ENCODE results near the gene HABP4. TPM values are rescaled to one million over a fixed set of nuclear protein-coding genes. Genes with fewer than 3 reads are reported as not detected.

The HABP4 gene
- total and polyA plus RNA-seq, 2 of the 4 experiments (the other 2 are of a cell fraction) = 5.2 to 10.6 TPM

GRCh38 chr9:96447406-96447805, 2.6 kb upstream of the HABP4 start:
- in situ Hi-C loops (cut with MboI; ENCODE audit: low sequenced_read_pairs) = no loop called here

More at GRCh38 chr9:96447406-96447805, 2.6 kb upstream of the HABP4 start:
- intact Hi-C loops (cut with micrococcal nuclease) = no loop called here
- Histone ChIP-seq H4K8ac (ENCODE audit: low read depth in 2 of 2, low read length in 2 of 2) (no peak overlapping the region), H4K5ac (ENCODE audit: low read depth, low read length) (no peak overlapping the region), H3K79me1 (ENCODE audit: low read depth in 1 of 2, low read length in 2 of 2) (peaks cover 5 to 17% of the 10 kb centered on the region in 2 experiments; a peak in 3 of 4 replicates), H3K36me3 (ENCODE audit: control insufficient read depth, insufficient read depth, low read length) (no peaks in the 10 kb centered on the region), H2AK9ac (replicated peaks; ENCODE audit: low read depth, low read length, poor library complexity) (no peak overlapping the region), H3K4me1 (ENCODE audit: control insufficient read depth, insufficient read depth, low read length) (peaks cover 5% of the 10 kb centered on the region; the same call in 1 of the 2 replicates), H3K4me3 (ENCODE audit: insufficient read depth, low read depth, low read length) (no peak overlapping the region), H4K91ac (ENCODE audit: insufficient read depth, low read depth, low read length) (no peak overlapping the region), H2AK5ac (ENCODE audit: low read depth, low read length) (no peak overlapping the region), H2BK120ac (ENCODE audit: low read depth, low read length) (no peak overlapping the region), H3K9me3 (ENCODE audit: control insufficient read depth, insufficient read depth, low read length) (no peaks in the 10 kb centered on the region), H4K20me1 (ENCODE audit: insufficient read depth, low read length) (peaks cover 6% of the 10 kb centered on the region; the same call in 1 of the 2 replicates), H3K27ac (ENCODE audit: insufficient read depth, low read length) (no peak overlapping the region), H3K14ac (replicated peaks; ENCODE audit: low read depth, low read length) (no peak overlapping the region), H3K23ac (ENCODE audit: low read depth, low read length) (no peak overlapping the region), H3K4ac (ENCODE audit: low read depth, low read length) (no peak overlapping the region), H2BK15ac (ENCODE audit: low read depth, low read length) (no peak overlapping the region), H2AFZ (replicated peaks; ENCODE audit: low read length, poor library complexity) (peak overlapping the region; percentile 40), H3K56ac (ENCODE audit: extremely low read depth, insufficient read depth, low read length) (no peak overlapping the region), H3K27me3 (ENCODE audit: control insufficient read depth, insufficient read depth, low read length) (no peaks in the 10 kb centered on the region), H3K4me2 (ENCODE audit: low read depth, low read length) (no peak overlapping the region), H3K18ac (ENCODE audit: low read depth, low read length) (no peak overlapping the region), H2BK20ac (ENCODE audit: low read depth, low read length) (no peak overlapping the region), H3K9me1 (ENCODE audit: insufficient read depth, low read length) (peaks cover 8% of the 10 kb centered on the region), H3K9ac (ENCODE audit: low read depth, low read length) (no peak overlapping the region), H2BK5ac (ENCODE audit: low read depth, low read length, poor library complexity, severe bottlenecking) (no peak overlapping the region)
- WGBS, 2 experiments (ENCODE audit: extremely low coverage in 2 of 2, insufficient read length in 1 of 2) = no CpG with 5 or more reads among the region's 3 CpGs
- ATAC-seq (ENCODE audit: low read depth) (no peak), DNase-seq (no peak)
- BruUV-seq (replicated peaks) = no TSS peak
- TF ChIP-seq CTCF (conservative IDR thresholded peaks at IDR 0.05; ENCODE audit: low read depth, low read length) = no peak
- no peak for TF ChIP-seq CHD1 (IDR thresholded peaks at IDR 0.05; ENCODE audit: low read depth, low read length)
- no peak for TF ChIP-seq CEBPB (IDR thresholded peaks at IDR 0.05; ENCODE audit: low read depth, low read length)
- no peak for TF ChIP-seq RAD21 (IDR thresholded peaks at IDR 0.05; ENCODE audit: low read length)
- no peak for TF ChIP-seq BHLHE40 (IDR thresholded peaks at IDR 0.05; ENCODE audit: low read depth, low read length)
- TF ChIP-seq, protein P1, sequence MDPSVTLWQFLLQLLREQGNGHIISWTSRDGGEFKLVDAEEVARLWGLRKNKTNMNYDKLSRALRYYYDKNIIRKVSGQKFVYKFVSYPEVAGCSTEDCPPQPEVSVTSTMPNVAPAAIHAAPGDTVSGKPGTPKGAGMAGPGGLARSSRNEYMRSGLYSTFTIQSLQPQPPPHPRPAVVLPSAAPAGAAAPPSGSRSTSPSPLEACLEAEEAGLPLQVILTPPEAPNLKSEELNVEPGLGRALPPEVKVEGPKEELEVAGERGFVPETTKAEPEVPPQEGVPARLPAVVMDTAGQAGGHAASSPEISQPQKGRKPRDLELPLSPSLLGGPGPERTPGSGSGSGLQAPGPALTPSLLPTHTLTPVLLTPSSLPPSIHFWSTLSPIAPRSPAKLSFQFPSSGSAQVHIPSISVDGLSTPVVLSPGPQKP (IDR thresholded peaks at IDR 0.05; ENCODE audit: borderline replicate concordance, low read depth, low read length) = no peak
- TF ChIP-seq POLR2A (IDR thresholded peaks at IDR 0.05; ENCODE audit: low read depth, low read length) = no peak
- no peak for TF ChIP-seq FOS (IDR thresholded peaks at IDR 0.05; ENCODE audit: low read depth, low read length)
- TF ChIP-seq RFX5 (IDR thresholded peaks at IDR 0.05; ENCODE audit: low read depth, low read length) = no peak
- no peak for TF ChIP-seq SMC3 (IDR thresholded peaks at IDR 0.05; ENCODE audit: low read depth, low read length)
- no peak for TF ChIP-seq USF2 (IDR thresholded peaks at IDR 0.05; ENCODE audit: low read depth, low read length)
- TF ChIP-seq RCOR1 (IDR thresholded peaks at IDR 0.05; ENCODE audit: insufficient replicate concordance, low read length) = no peak
- no peak for TF ChIP-seq NFE2L2 (IDR thresholded peaks at IDR 0.05; ENCODE audit: low read depth, low read length)
- no peak for TF ChIP-seq MAZ (IDR thresholded peaks at IDR 0.05; ENCODE audit: borderline replicate concordance, low read depth, low read length)
- TF ChIP-seq MAFK (IDR thresholded peaks at IDR 0.05; ENCODE audit: low read depth, low read length) = no peak
- no peak for TF ChIP-seq MXI1 (IDR thresholded peaks at IDR 0.05; ENCODE audit: borderline replicate concordance, low read depth, low read length)
- CTCF ChIA-PET = no interaction called here
- POLR2A ChIA-PET (ENCODE audit: unreplicated experiment) = no interaction called here
- dilution Hi-C loops (cut with HindIII; ENCODE audit: low sequenced_read_pairs, unreplicated experiment) = no loop called here
